IMR-90 (cell line): ENCODE results near the gene ABL2.
"Not testable (repeated sequence)": the region's sequence is repeated elsewhere in the genome, so short reads cannot be mapped to it uniquely, and the experiment has no call there.

Experiments used
- BHLHE40 ChIP-seq: fragments of 150-350 bp; IDR thresholded peaks from 2 replicates; pipeline ENCODE4 v1.6.1; 2016; ENCODE audit warnings: mild to moderate bottlenecking, low read depth, low read length
- CEBPB ChIP-seq: IDR thresholded peaks from 2 replicates; pipeline ENCODE4 v1.6.1; 2012; ENCODE audit warnings: low read depth, low read length, improper control_type of control experiment
- CHD1 ChIP-seq: IDR thresholded peaks from 2 replicates; pipeline ENCODE4 v1.6.1; 2012; ENCODE audit warnings: low read depth, low read length, improper control_type of control experiment
- CTCF ChIP-seq: conservative IDR thresholded peaks from 2 replicates; pipeline ENCODE4 v1.5.1; 2012; ENCODE audit warnings: mild to moderate bottlenecking, low read depth, low read length, improper control_type of control experiment
- MAZ ChIP-seq: IDR thresholded peaks from 2 replicates; pipeline ENCODE4 v1.6.1; 2012; ENCODE audit warnings: low read depth, mild to moderate bottlenecking, low read length, improper control_type of control experiment, moderate library complexity, borderline replicate concordance
- MXI1 ChIP-seq: IDR thresholded peaks from 2 replicates; pipeline ENCODE4 v1.6.1; 2012; ENCODE audit warnings: low read depth, mild to moderate bottlenecking, low read length, moderate library complexity, borderline replicate concordance
- NFE2L2 ChIP-seq: fragments of 150-350 bp; IDR thresholded peaks from 2 replicates; pipeline ENCODE4 v1.6.1; 2016; ENCODE audit warnings: low read depth, mild to moderate bottlenecking, low read length
- POLR2A ChIP-seq: IDR thresholded peaks from 2 replicates; pipeline ENCODE4 v1.6.1; 2012; ENCODE audit warnings: mild to moderate bottlenecking, low read depth, low read length
- RFX5 ChIP-seq: IDR thresholded peaks from 2 replicates; pipeline ENCODE4 v1.8.0; 2012; ENCODE audit warnings: low read depth, mild to moderate bottlenecking, low read length, moderate library complexity
- USF2 ChIP-seq: fragments of 150-350 bp; IDR thresholded peaks from 2 replicates; pipeline ENCODE4 v1.6.1; 2017; ENCODE audit warnings: mild to moderate bottlenecking, antibody characterized with exemption, low read length, low read depth

DNA sequence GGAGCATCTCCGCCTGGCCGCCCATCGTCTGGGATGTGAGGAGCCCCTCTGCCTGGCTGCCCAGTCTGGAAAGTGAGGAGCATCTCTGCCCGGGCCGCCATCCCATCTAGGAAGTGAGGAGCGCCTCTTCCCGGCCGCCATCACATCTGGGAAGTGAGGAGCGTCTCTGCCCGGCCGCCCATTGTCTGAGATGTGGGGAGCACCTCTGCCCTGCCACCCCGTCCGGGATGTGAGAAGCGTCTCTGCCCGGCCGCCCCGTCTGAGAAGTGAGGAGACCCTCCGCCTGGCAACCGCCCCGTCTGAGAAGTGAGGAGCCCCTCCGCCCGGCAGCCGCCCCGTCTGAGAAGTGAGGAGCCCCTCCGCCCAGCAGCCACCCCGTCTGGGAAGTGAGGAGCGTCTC, 94.3 kb downstream of the ABL2 start:
- TF ChIP-seq POLR2A, CTCF, MXI1, CEBPB, USF2, NFE2L2, MAZ, BHLHE40, CHD1, RFX5: not testable (repeated sequence)
